IMR-90 (cell line): ENCODE measurements around the gene TRAP1. TPM values are rescaled to one million over a fixed set of nuclear protein-coding genes. Genes with fewer than 3 reads are reported as not detected.

Experiments
- ATAC-seq: fragments of 200-7000 bp; cut with Tn5 transposase; 2 replicates; pipeline ENCODE4 v1.9.1; 2020; ENCODE audit warnings: low read depth, mild to moderate bottlenecking, moderate library complexity
- BruUV-seq: library from RNA; stranded (reverse); fragments of 400-500 nt; replicated peaks from 2 replicates; lab custom pipeline; 2021; lab: Mats Ljungman, UMichigan
- CTCF ChIA-PET: fragments of 300-600 bp; formaldehyde crosslinking; extraction: SDS; loops from one replicate; lab custom pipeline; 2021; ENCODE audit warnings: antibody characterized with exemption; lab: Yijun Ruan, JAX
- POLR2A ChIA-PET: fragments of 300-600 bp; sonication (Branson Sonifier 250); formaldehyde crosslinking; loops from one replicate; lab custom pipeline; 2022; ENCODE audit warnings: antibody characterized with exemption; ENCODE audit not compliant: unreplicated experiment; lab: Charles Lee
- DNase-seq: peaks from one replicate; pipeline ENCODE4 v3.0.0; 2013
- H2AFZ ChIP-seq: replicated peaks from 2 replicates; pipeline ENCODE3; 2013; ENCODE audit warnings: low read length, mild to moderate bottlenecking; ENCODE audit not compliant: poor library complexity
- H2AK5ac ChIP-seq: 2 replicates; pipeline ENCODE4 v1.6.1; 2013; ENCODE audit warnings: low read depth, low read length, inconsistent platforms
- H2AK9ac ChIP-seq: replicated peaks from 2 replicates; pipeline ENCODE3; 2013; ENCODE audit warnings: mild to moderate bottlenecking, low read depth, low read length, moderate library complexity; ENCODE audit not compliant: poor library complexity
- H2BK120ac ChIP-seq: 2 replicates; pipeline ENCODE4 v1.6.1; 2013; ENCODE audit warnings: low read depth, low read length, inconsistent platforms
- H2BK15ac ChIP-seq: 3 replicates; pipeline ENCODE4 v1.6.1; 2013; ENCODE audit warnings: low read depth, low read length, inconsistent platforms
- H2BK20ac ChIP-seq: 2 replicates; pipeline ENCODE4 v1.6.1; 2013; ENCODE audit warnings: low read depth, mild to moderate bottlenecking, inconsistent platforms, low read length, moderate library complexity
- H2BK5ac ChIP-seq: 2 replicates; pipeline ENCODE4 v1.6.1; 2013; ENCODE audit warnings: mild to moderate bottlenecking, low read depth, low read length, inconsistent platforms; ENCODE audit not compliant: poor library complexity, severe bottlenecking
- H3K14ac ChIP-seq: replicated peaks from 2 replicates; pipeline ENCODE4 v1.6.1; 2013; ENCODE audit warnings: low read depth, low read length, inconsistent platforms
- H3K18ac ChIP-seq: 2 replicates; pipeline ENCODE4 v1.6.1; 2013; ENCODE audit warnings: low read depth, low read length, control low read depth
- H3K23ac ChIP-seq: 2 replicates; pipeline ENCODE4 v1.6.1; 2013; ENCODE audit warnings: low read depth, low read length, inconsistent platforms
- H3K27ac ChIP-seq: 2 replicates; pipeline ENCODE4 v1.5.1; 2013; ENCODE audit warnings: mild to moderate bottlenecking, control low read depth, low read length; ENCODE audit not compliant: insufficient read depth
- H3K27me3 ChIP-seq: 2 replicates; pipeline ENCODE4 v1.6.1; 2013; ENCODE audit warnings: low read length; ENCODE audit not compliant: control insufficient read depth, insufficient read depth
- H3K36me3 ChIP-seq: 2 replicates; pipeline ENCODE4 v1.6.1; 2013; ENCODE audit warnings: low read length, mixed read lengths; ENCODE audit not compliant: control insufficient read depth, insufficient read depth
- H3K4ac ChIP-seq: 2 replicates; pipeline ENCODE4 v1.6.1; 2013; ENCODE audit warnings: low read depth, low read length, inconsistent platforms
- H3K4me1 ChIP-seq: 2 replicates; pipeline ENCODE4 v1.6.1; 2013; ENCODE audit warnings: low read length, mixed read lengths; ENCODE audit not compliant: control insufficient read depth, insufficient read depth
- H3K4me2 ChIP-seq: 2 replicates; pipeline ENCODE4 v1.6.1; 2013; ENCODE audit warnings: low read depth, mild to moderate bottlenecking, control low read depth, low read length, moderate library complexity
- H3K4me3 ChIP-seq: 2 replicates; pipeline ENCODE4 v1.5.1; 2013; ENCODE audit warnings: low read depth, mild to moderate bottlenecking, control low read depth, low read length, moderate library complexity; ENCODE audit not compliant: insufficient read depth
- H3K56ac ChIP-seq: 2 replicates; pipeline ENCODE4 v1.6.1; 2013; ENCODE audit warnings: low read length, inconsistent platforms; ENCODE audit not compliant: insufficient read depth; ENCODE audit errors: extremely low read depth
- H3K79me1 ChIP-seq, 2 experiments: 2 replicates each; pipeline ENCODE4 v1.6.1; 2013; ENCODE audit warnings: low read length in 2 of 2, inconsistent platforms in 1 of 2, low read depth in 1 of 2
- H3K9ac ChIP-seq: 2 replicates; pipeline ENCODE4 v1.6.1; 2013; ENCODE audit warnings: low read depth, low read length, control low read depth
- H3K9me1 ChIP-seq: 2 replicates; pipeline ENCODE4 v1.6.1; 2013; ENCODE audit warnings: low read length, inconsistent platforms; ENCODE audit not compliant: insufficient read depth
- H3K9me3 ChIP-seq: 2 replicates; pipeline ENCODE4 v1.6.1; 2013; ENCODE audit warnings: low read length; ENCODE audit not compliant: control insufficient read depth, insufficient read depth
- H4K20me1 ChIP-seq: 2 replicates; pipeline ENCODE4 v1.6.1; 2013; ENCODE audit warnings: low read length, inconsistent platforms; ENCODE audit not compliant: insufficient read depth
- H4K5ac ChIP-seq: 2 replicates; pipeline ENCODE4 v1.6.1; 2013; ENCODE audit warnings: mild to moderate bottlenecking, low read depth, low read length, control low read depth
- H4K8ac ChIP-seq, 2 experiments: 2 replicates each; pipeline ENCODE4 v1.6.1; 2013; ENCODE audit warnings: low read depth in 2 of 2, low read length in 2 of 2, control low read depth in 1 of 2, inconsistent platforms in 1 of 2
- H4K91ac ChIP-seq: 2 replicates; pipeline ENCODE4 v1.6.1; 2013; ENCODE audit warnings: low read depth, low read length, inconsistent platforms; ENCODE audit not compliant: insufficient read depth
- CHD1 ChIP-seq: IDR thresholded peaks from 2 replicates; pipeline ENCODE4 v1.6.1; 2012; ENCODE audit warnings: low read depth, low read length, improper control_type of control experiment
- FOS ChIP-seq: fragments of 150-350 bp; IDR thresholded peaks from 2 replicates; pipeline ENCODE4 v1.6.1; 2016; ENCODE audit warnings: low read depth, low read length
- MXI1 ChIP-seq: IDR thresholded peaks from 2 replicates; pipeline ENCODE4 v1.6.1; 2012; ENCODE audit warnings: low read depth, mild to moderate bottlenecking, low read length, moderate library complexity, borderline replicate concordance
- POLR2A ChIP-seq: IDR thresholded peaks from 2 replicates; pipeline ENCODE4 v1.6.1; 2012; ENCODE audit warnings: mild to moderate bottlenecking, low read depth, low read length
- WGBS, 2 experiments: methylation state at CpG; one replicate each; pipeline versions ENCODE4 v1.1.5 to v1.1.7; 2013; ENCODE audit warnings: missing lambda C conversion rate in 2 of 2; ENCODE audit not compliant: insufficient read length in 1 of 2; ENCODE audit errors: extremely low coverage in 2 of 2; 5-methylcytosine and 5-hydroxymethylcytosine counted together
- dilution Hi-C: fragments of 300-500 bp; cut with HindIII; formaldehyde crosslinking; loops from one replicate; pipeline ENCODE4 v1.14.3; 2018; ENCODE audit warnings: low sequenced_read_pairs; ENCODE audit not compliant: unreplicated experiment
- in situ Hi-C: fragments of 300-500 bp; cut with MboI; formaldehyde crosslinking; loops from 3 replicates; pipeline ENCODE4 v1.14.3; 2019; ENCODE audit warnings: low sequenced_read_pairs, inconsistent platforms, mixed read lengths
- intact Hi-C: fragments of 100-400 bp; cut with micrococcal nuclease; formaldehyde crosslinking; loops from 2 replicates; pipeline ENCODE4 v1.10.0; 2022
- polyA plus RNA-seq, 3 experiments: library from polyadenylated mRNA; depleted of rRNA; stranded (reverse); fragments of >200 nt; gene quantifications; 2 replicates each; pipeline ENCODE4 v1.2.3, GENCODE V29; 2012; ENCODE audit warnings: low replicate concordance in 1 of 3
- total RNA-seq: library from RNA; depleted of rRNA; stranded (reverse); fragments of >200 nt; gene quantifications from 2 replicates; pipeline ENCODE4 v1.2.3, GENCODE V29; 2012
- TF ChIP-seq, protein P1 (sequence below): conservative IDR thresholded peaks from 2 replicates; pipeline ENCODE4 v1.5.1; 2012; ENCODE audit warnings: mild to moderate bottlenecking, low read depth, low read length, improper control_type of control experiment
- TF ChIP-seq, protein P2 (sequence below): fragments of 150-350 bp; IDR thresholded peaks from 2 replicates; pipeline ENCODE4 v1.6.1; 2016; ENCODE audit warnings: low read depth, mild to moderate bottlenecking, low read length, moderate library complexity, borderline replicate concordance

TRAP1 gene
- total and polyA plus RNA-seq, 2 of the 4 experiments (the other 2 are of a cell fraction) = 139 to 145 TPM

DNA sequence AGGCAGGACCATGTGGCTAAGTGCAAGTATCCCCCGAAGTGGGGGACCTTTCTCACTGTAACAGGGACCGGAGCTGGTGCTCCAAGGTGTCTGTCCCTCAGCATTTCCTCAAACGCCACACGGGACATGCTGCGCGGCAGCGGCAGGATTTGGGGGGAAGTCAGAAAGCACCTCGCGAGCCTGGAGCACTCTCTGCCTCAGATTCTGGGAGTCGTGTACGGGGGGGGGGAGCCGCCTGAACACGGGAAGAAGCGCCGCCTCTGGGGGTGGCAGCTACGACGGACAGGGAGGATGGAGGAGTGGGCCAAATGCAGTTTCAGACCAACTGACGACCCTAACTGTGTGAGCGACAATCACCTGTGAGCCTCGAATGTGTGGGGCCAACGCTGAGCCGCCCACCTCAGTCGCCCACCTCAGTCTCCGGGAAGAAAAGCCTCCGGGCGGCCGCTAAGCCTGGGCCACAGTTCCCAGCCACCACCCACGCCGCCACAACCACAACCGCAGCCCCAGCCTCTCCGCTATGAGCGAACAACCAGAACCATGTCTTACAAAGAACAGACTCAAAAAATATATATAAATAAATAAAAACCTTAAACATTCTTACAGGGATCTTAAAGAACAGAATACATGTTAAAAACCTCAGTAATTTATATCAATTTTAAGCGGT, 8.8 kb upstream of the TRAP1 start:
- H2BK15ac ChIP-seq = no peak overlapping the region
- no peak overlapping the region for H3K18ac ChIP-seq
- H3K4me1 ChIP-seq = no peaks in the 10 kb centered on the region
- no peak overlapping the region for H4K5ac ChIP-seq
- no peak overlapping the region for H2AK9ac ChIP-seq
- POLR2A ChIA-PET = no interaction called here
- TF ChIP-seq, protein P1, sequence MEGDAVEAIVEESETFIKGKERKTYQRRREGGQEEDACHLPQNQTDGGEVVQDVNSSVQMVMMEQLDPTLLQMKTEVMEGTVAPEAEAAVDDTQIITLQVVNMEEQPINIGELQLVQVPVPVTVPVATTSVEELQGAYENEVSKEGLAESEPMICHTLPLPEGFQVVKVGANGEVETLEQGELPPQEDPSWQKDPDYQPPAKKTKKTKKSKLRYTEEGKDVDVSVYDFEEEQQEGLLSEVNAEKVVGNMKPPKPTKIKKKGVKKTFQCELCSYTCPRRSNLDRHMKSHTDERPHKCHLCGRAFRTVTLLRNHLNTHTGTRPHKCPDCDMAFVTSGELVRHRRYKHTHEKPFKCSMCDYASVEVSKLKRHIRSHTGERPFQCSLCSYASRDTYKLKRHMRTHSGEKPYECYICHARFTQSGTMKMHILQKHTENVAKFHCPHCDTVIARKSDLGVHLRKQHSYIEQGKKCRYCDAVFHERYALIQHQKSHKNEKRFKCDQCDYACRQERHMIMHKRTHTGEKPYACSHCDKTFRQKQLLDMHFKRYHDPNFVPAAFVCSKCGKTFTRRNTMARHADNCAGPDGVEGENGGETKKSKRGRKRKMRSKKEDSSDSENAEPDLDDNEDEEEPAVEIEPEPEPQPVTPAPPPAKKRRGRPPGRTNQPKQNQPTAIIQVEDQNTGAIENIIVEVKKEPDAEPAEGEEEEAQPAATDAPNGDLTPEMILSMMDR = no peak
- TF ChIP-seq POLR2A (no peak), CHD1 (no peak), MXI1 (no peak), FOS (no peak)
- TF ChIP-seq, protein P2, sequence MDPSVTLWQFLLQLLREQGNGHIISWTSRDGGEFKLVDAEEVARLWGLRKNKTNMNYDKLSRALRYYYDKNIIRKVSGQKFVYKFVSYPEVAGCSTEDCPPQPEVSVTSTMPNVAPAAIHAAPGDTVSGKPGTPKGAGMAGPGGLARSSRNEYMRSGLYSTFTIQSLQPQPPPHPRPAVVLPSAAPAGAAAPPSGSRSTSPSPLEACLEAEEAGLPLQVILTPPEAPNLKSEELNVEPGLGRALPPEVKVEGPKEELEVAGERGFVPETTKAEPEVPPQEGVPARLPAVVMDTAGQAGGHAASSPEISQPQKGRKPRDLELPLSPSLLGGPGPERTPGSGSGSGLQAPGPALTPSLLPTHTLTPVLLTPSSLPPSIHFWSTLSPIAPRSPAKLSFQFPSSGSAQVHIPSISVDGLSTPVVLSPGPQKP = no peak
- peaks cover 46% of the 10 kb centered on the region for H3K36me3 ChIP-seq
- dilution Hi-C loops (no loop called here), in situ Hi-C loops (no loop called here), intact Hi-C loops (no loop called here)
- no peak overlapping the region for H3K23ac ChIP-seq
- no peak overlapping the region for H2AK5ac ChIP-seq
- no peak overlapping the region for H2AFZ ChIP-seq
- peaks cover 0 to 19% of the 10 kb centered on the region in 2 experiments; a peak in 2 of 4 replicates for H3K79me1 ChIP-seq
- H4K91ac ChIP-seq = no peak overlapping the region
- no peak overlapping the region for H3K4me2 ChIP-seq
- CTCF ChIA-PET = no interaction called here
- H3K9ac ChIP-seq = no peak overlapping the region
- H2BK5ac ChIP-seq = no peak overlapping the region
- no peaks in the 10 kb centered on the region for H3K27me3 ChIP-seq
- 90% methylated on average over 17 of the region's 33 CpGs; no CpG with 5 or more reads in 1 of the 2 experiments for WGBS, 2 experiments
- H3K9me3 ChIP-seq = no peaks in the 10 kb centered on the region
- no peak overlapping the region for H3K4me3 ChIP-seq
- H2BK120ac ChIP-seq = no peak overlapping the region
- peaks cover 21% of the 10 kb centered on the region for H4K20me1 ChIP-seq
- no peak overlapping the region for H3K4ac ChIP-seq
- H3K9me1 ChIP-seq = 0 out of 2 replicates have a peak, but pooled peaks cover 4% of the 10 kb centered on the region
- no peak overlapping the region for H3K14ac ChIP-seq
- no peak for ATAC-seq
- DNase-seq = no peak
- no peak overlapping the region for H3K56ac ChIP-seq
- no peak overlapping the region for H2BK20ac ChIP-seq
- H4K8ac ChIP-seq = no peak overlapping the region
- BruUV-seq = no TSS peak
- no peak overlapping the region for H3K27ac ChIP-seq
